HCT116 (cell line): ENCODE results near the gene SMIM41. TPM values are rescaled to one million over a fixed set of nuclear protein-coding genes. Genes with fewer than 3 reads are reported as not detected.
A peak's percentile ranks its signal among the peaks of the same experiment; 100 is the strongest.

Experiments used
- ATAC-seq: fragments of 200-7000 bp; cut with Tn5 transposase; 2 replicates; pipeline ENCODE4 v1.9.1; 2020; ENCODE audit warnings: mild to moderate bottlenecking, moderate library complexity
- BruUV-seq: library from RNA; stranded (reverse); fragments of 400-500 nt; replicated peaks from 2 replicates; lab custom pipeline; 2021; lab: Mats Ljungman, UMichigan
- CTCF ChIA-PET: fragments of 300-600 bp; sonication (Branson Sonifier 250); formaldehyde crosslinking; loops from one replicate; lab custom pipeline; 2021; ENCODE audit warnings: antibody characterized with exemption; lab: Charles Lee
- POLR2A ChIA-PET: fragments of 300-600, 350-600 bp; sonication (Branson Sonifier 250); formaldehyde crosslinking; loops from one replicate; lab custom pipeline; 2021; ENCODE audit warnings: antibody characterized with exemption; lab: Charles Lee
- RAD21 ChIA-PET, 2 experiments: fragments of 300-600 bp; sonication (Branson Sonifier 250); formaldehyde crosslinking; loops; one replicate each; lab custom pipeline; 2023; ENCODE audit warnings: low total read pairs in 2 of 2; ENCODE audit not compliant: uncharacterized antibody in 2 of 2, unreplicated experiment in 2 of 2, low non-redundant PET in 1 of 2; lab: Charles Lee
- DNase-seq: peaks from one replicate; pipeline ENCODE4 v3.0.0-alpha.2; 2010; ENCODE audit warnings: low read depth, low spot score
- H2AFZ ChIP-seq: fragments of 200-600 bp; shearing (Covaris generic), sonication (generic); 2 replicates; pipeline ENCODE4 v1.6.1; 2017; ENCODE audit warnings: low read depth, mixed run types, mixed read lengths, antibody characterized with exemption, low read length; ENCODE audit not compliant: poor library complexity, severe bottlenecking
- H3K27ac ChIP-seq: 2 replicates; pipeline ENCODE4 v1.5.1; 2012; ENCODE audit warnings: low read depth, low read length
- H3K27me3 ChIP-seq: fragments of 200-600 bp; sonication (generic); 2 replicates; pipeline ENCODE4 v1.6.1; 2016; ENCODE audit warnings: mixed run types, low read length, mixed read lengths; ENCODE audit not compliant: insufficient read depth
- H3K36me3 ChIP-seq, 2 experiments: fragments of 200-500 bp in 1 of 2; fragments of 200-600 bp in 1 of 2; sonication (Bioruptor generic) in 1 of 2; sonication (generic) in 1 of 2; 2 replicates each; pipeline versions ENCODE4 v1.5.1 to v1.6.1; 2014 to 2016; ENCODE audit warnings: low read length in 2 of 2, inconsistent platforms in 1 of 2, mixed read lengths in 1 of 2, mixed run types in 1 of 2; ENCODE audit not compliant: insufficient read depth in 2 of 2, control insufficient read depth in 1 of 2
- H3K4me1 ChIP-seq, 2 experiments: fragments of 200-600 bp in 1 of 2; sonication (generic) in 1 of 2; 2 replicates each; pipeline versions ENCODE4 v1.5.1 to v1.6.1; 2012 to 2017; ENCODE audit warnings: low read length in 2 of 2, inconsistent platforms in 1 of 2, mild to moderate bottlenecking in 1 of 2, mixed read lengths in 1 of 2, mixed run types in 1 of 2, moderate library complexity in 1 of 2; ENCODE audit not compliant: insufficient read depth in 2 of 2, control insufficient read depth in 1 of 2
- H3K4me2 ChIP-seq: fragments of 200-600 bp; sonication (generic); 2 replicates; pipeline ENCODE4 v1.6.1; 2017; ENCODE audit warnings: mixed run types, low read length, mixed read lengths
- H3K4me3 ChIP-seq, 2 experiments: fragments of 200-600 bp in 1 of 2; sonication (generic) in 1 of 2; replicated peaks in 1 of 2; 2 replicates each; pipeline ENCODE4 v1.5.1; 2011 to 2016; ENCODE audit warnings: low read length in 2 of 2, control low read depth in 1 of 2, low read depth in 1 of 2, mild to moderate bottlenecking in 1 of 2, mixed read lengths in 1 of 2, mixed run types in 1 of 2
- H3K79me2 ChIP-seq: fragments of 200-600 bp; sonication (generic); 2 replicates; pipeline ENCODE4 v1.6.1; 2017; ENCODE audit warnings: mild to moderate bottlenecking, mixed run types, low read length, moderate library complexity, mixed read lengths; ENCODE audit not compliant: insufficient read depth
- H3K9ac ChIP-seq: fragments of 200-600 bp; sonication (generic); 2 replicates; pipeline ENCODE4 v1.6.1; 2016; ENCODE audit warnings: low read length, mixed read lengths
- H3K9me2 ChIP-seq: fragments of 200-600 bp; sonication (generic), shearing (Covaris generic); 2 replicates; pipeline ENCODE4 v1.6.1; 2017; ENCODE audit warnings: mixed run types, mild to moderate bottlenecking, moderate library complexity; ENCODE audit not compliant: insufficient read depth
- H3K9me3 ChIP-seq, 2 experiments: fragments of 200-500 bp in 1 of 2; fragments of 200-600 bp in 1 of 2; sonication (Bioruptor generic) in 1 of 2; sonication (generic) in 1 of 2; 2 replicates each; pipeline ENCODE4 v1.6.1; 2014 to 2017; ENCODE audit warnings: low read length in 2 of 2, mixed read lengths in 2 of 2, inconsistent platforms in 1 of 2, low read depth in 1 of 2, mild to moderate bottlenecking in 1 of 2, mixed run types in 1 of 2, moderate library complexity in 1 of 2; ENCODE audit not compliant: control insufficient read depth in 1 of 2, insufficient read depth in 1 of 2
- H4K20me1 ChIP-seq: fragments of 200-600 bp; sonication (generic), shearing (Covaris generic); 2 replicates; pipeline ENCODE4 v1.6.1; 2017; ENCODE audit warnings: mixed run types, mild to moderate bottlenecking, moderate library complexity; ENCODE audit not compliant: insufficient read depth
- FOSL1 ChIP-seq: IDR thresholded peaks from 2 replicates; pipeline ENCODE4 v1.6.1; 2012; ENCODE audit warnings: low read depth
- JUND ChIP-seq: IDR thresholded peaks from 2 replicates; pipeline ENCODE4 v1.6.1; 2012
- POLR2A ChIP-seq: IDR thresholded peaks from 2 replicates; pipeline ENCODE4 v1.7.0; 2011; ENCODE audit warnings: borderline replicate concordance; ENCODE audit not compliant: insufficient read depth, insufficient read length; ENCODE audit errors: extremely low read depth
- SIN3A ChIP-seq: IDR thresholded peaks from 2 replicates; pipeline ENCODE4 v1.6.1; 2012; ENCODE audit warnings: low read depth
- SRF ChIP-seq: IDR thresholded peaks from 2 replicates; pipeline ENCODE4 v1.6.1; 2012; ENCODE audit warnings: low read depth
- TCF7L2 ChIP-seq: IDR thresholded peaks from 2 replicates; pipeline ENCODE4 v1.7.0; 2011; ENCODE audit warnings: borderline replicate concordance, inconsistent platforms; ENCODE audit not compliant: insufficient read depth, insufficient read length; ENCODE audit errors: extremely low read depth
- ZFX ChIP-seq: fragments of 450-650 bp; IDR thresholded peaks from 2 replicates; pipeline ENCODE4 v1.6.1; 2017
- intact Hi-C: fragments of 100-400 bp; cut with micrococcal nuclease; formaldehyde crosslinking; loops from 2 replicates; pipeline ENCODE4 v1.10.0; 2022
- total RNA-seq: library from RNA; stranded (reverse); gene quantifications from one replicate; pipeline ENCODE4 v1.2.1, GENCODE V29; 2021; ENCODE audit not compliant: unreplicated experiment
- TF ChIP-seq, protein P1 (sequence below): IDR thresholded peaks from 2 replicates; pipeline ENCODE4 v1.6.1; 2012

The SMIM41 gene
- total RNA-seq, 1 experiment from 2014 or later: not detected

DNA sequence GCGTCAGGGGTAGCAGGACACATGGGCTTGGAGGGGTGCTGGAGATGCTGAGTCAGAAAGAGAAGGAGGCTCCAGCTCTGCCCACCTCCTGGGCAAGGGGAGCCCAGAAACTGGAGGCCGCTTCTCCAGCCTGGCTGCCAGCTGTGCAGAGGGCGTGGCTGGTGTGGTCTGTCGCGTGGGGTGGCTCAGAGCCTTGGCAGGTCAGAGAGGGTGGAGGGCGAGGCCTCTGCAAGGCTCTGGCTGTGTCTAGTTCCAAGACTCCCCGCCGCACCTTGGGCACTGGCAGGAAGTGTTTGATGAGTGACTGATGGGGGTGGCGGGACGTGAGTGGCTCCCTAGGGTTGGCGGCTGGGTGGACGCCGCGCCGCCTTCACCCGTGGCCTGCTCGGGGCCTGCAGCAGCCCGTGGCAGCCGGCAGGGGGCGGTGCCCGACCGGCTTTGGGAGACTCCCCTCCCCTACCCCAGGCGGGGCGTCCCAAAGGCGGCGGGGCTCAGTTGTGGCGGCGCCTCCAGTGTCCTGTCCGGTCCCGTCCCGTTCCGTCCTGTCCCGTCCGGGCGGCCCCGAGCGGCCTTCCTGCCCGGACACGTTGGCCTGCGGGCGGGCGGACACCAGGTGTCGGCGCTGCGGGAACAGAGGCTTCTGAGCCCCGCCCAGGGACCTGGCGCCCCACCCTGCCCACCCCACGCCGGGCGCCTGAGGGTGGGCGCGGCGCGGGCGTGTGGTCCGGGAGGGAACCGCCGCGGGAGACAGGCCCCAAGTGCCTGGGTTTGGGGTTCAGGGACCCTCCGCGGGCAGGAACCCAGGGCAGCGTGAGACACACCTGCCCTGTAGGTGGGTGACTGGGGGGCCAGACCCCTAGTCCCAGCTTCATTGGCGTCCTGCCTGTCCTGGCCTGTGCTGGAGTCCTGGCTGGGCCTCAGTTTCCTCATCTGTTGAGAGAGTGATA, 72.6 kb downstream of the SMIM41 start (continued):
- TF ChIP-seq, protein P1, sequence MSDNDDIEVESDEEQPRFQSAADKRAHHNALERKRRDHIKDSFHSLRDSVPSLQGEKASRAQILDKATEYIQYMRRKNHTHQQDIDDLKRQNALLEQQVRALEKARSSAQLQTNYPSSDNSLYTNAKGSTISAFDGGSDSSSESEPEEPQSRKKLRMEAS: no peak
- TF ChIP-seq FOSL1 (no peak), TCF7L2 (peak; percentile 70), JUND (no peak), POLR2A (no peak), SIN3A (no peak)

- Histone ChIP-seq H3K9me2 (no peaks in the 10 kb centered on the region), H3K79me2 (no peaks in the 10 kb centered on the region), H3K4me1 (peaks cover 64 to 95% of the 10 kb centered on the region in 2 experiments), H3K4me2 (peak overlapping the region; percentile 87), H3K9ac (peak overlapping the region; percentile 91), H3K27ac (peak overlapping the region; percentile 100), H4K20me1 (no peaks in the 10 kb centered on the region), H3K36me3 (no peaks in the 10 kb centered on the region), H3K27me3 (no peaks in the 10 kb centered on the region), H3K4me3 (peak overlapping the region; percentile 33 to 41; a peak in 2 of 4 replicates), H2AFZ (no peak overlapping the region), H3K9me3 (no peaks in the 10 kb centered on the region)
- BruUV-seq: no TSS peak
- ChIA-PET RAD21 (no interaction called here), CTCF (interaction anchor here (1.5 kb wide), 1 partner anchor 174 kb away, joined by 3 read pairs; no protein-coding TSS in a partner anchor), POLR2A (interaction anchor here (1.5 kb wide), 1 partner anchor 722 kb away, joined by 3 read pairs; no protein-coding TSS in a partner anchor)
- ATAC-seq: no peak
- intact Hi-C loops: no loop called here
- DNase-seq: no peak
- TF ChIP-seq SRF: no peak
- TF ChIP-seq ZFX: 0 out of 2 replicates have a peak, but pooled peaks have one; percentile 12
- TF ChIP-seq, all 23 proteins: peak for 1
These were observed 73.4 kb downstream of the SMIM41 start for GRCh38 chr12:52152905-52153317.
